PC-9 (cell line): ENCODE measurements around the gene PHF10. TPM values are rescaled to one million over a fixed set of nuclear protein-coding genes. Genes with fewer than 3 reads are reported as not detected.
A peak's percentile ranks its signal among the peaks of the same experiment; 100 is the strongest.

Experiments
- BruUV-seq: library from RNA; stranded (reverse); fragments of 400-500 nt; replicated peaks from 2 replicates; lab custom pipeline; 2021; lab: Mats Ljungman, UMichigan
- CTCF ChIA-PET: fragments of 300-600 bp; sonication (Branson Sonifier 250); formaldehyde crosslinking; loops from one replicate; lab custom pipeline; 2022; ENCODE audit warnings: antibody characterized with exemption; lab: Charles Lee
- POLR2A ChIA-PET: fragments of 300-600 bp; sonication (Branson Sonifier 250); formaldehyde crosslinking; loops from one replicate; lab custom pipeline; 2022; ENCODE audit warnings: antibody characterized with exemption; ENCODE audit not compliant: unreplicated experiment; lab: Charles Lee
- DNase-seq, 2 experiments: peaks; one replicate each; pipeline versions ENCODE4 v3.0.0 to v3.0.0-alpha.2; 2015 to 2022; ENCODE audit warnings: mixed read lengths in 1 of 2
- H2AFZ ChIP-seq: fragments of 200-600 bp; sonication (generic); 2 replicates; pipeline ENCODE4 v1.8.1; 2017; ENCODE audit warnings: antibody characterized with exemption
- H3F3A ChIP-seq: fragments of 200-600 bp; sonication (generic); 2 replicates; pipeline ENCODE4 v1.8.1; 2017; ENCODE audit warnings: antibody characterized with exemption, mild to moderate bottlenecking, low read depth; ENCODE audit not compliant: insufficient read depth
- H3K27ac ChIP-seq: fragments of 200-600 bp; sonication (generic); 2 replicates; pipeline ENCODE4 v1.6.1; 2016; ENCODE audit warnings: mixed run types
- H3K27me3 ChIP-seq: fragments of 200-600 bp; sonication (generic); 2 replicates; pipeline ENCODE4 v1.6.1; 2016; ENCODE audit warnings: low read depth, mixed run types; ENCODE audit not compliant: insufficient read depth
- H3K36me3 ChIP-seq: fragments of 200-600 bp; sonication (generic); 2 replicates; pipeline ENCODE4 v1.6.1; 2016; ENCODE audit warnings: low read depth, mixed run types
- H3K4me1 ChIP-seq: fragments of 200-600 bp; sonication (generic); replicated peaks from 2 replicates; pipeline ENCODE4 v1.6.1; 2016; ENCODE audit warnings: mixed run types; ENCODE audit not compliant: insufficient read depth
- H3K4me2 ChIP-seq: fragments of 200-600 bp; sonication (generic); 2 replicates; pipeline ENCODE4 v1.6.1; 2017; ENCODE audit warnings: mixed run types
- H3K4me3 ChIP-seq: fragments of 200-600 bp; sonication (generic); 2 replicates; pipeline ENCODE4 v1.6.1; 2016; ENCODE audit warnings: mixed run types
- H3K79me2 ChIP-seq: fragments of 200-600 bp; sonication (generic); 2 replicates; pipeline ENCODE4 v1.6.1; 2017; ENCODE audit warnings: low read depth, mixed run types
- H3K9me2 ChIP-seq: fragments of 200-600 bp; sonication (generic); 2 replicates; pipeline ENCODE4 v1.8.1; 2017; ENCODE audit warnings: mild to moderate bottlenecking; ENCODE audit not compliant: insufficient read depth
- H3K9me3 ChIP-seq: fragments of 200-600 bp; sonication (generic); 2 replicates; pipeline ENCODE4 v1.8.1; 2016; ENCODE audit warnings: low read depth; ENCODE audit not compliant: insufficient read depth
- H4K20me1 ChIP-seq: fragments of 200-600 bp; sonication (generic); 2 replicates; pipeline ENCODE4 v1.8.1; 2017; ENCODE audit not compliant: insufficient read depth
- EZH2 ChIP-seq: fragments of 200-600 bp; sonication (generic); IDR thresholded peaks from 2 replicates; pipeline ENCODE4 v1.8.0; 2017; ENCODE audit warnings: antibody characterized with exemption, low read depth
- intact Hi-C: fragments of 100-400 bp; cut with micrococcal nuclease; formaldehyde crosslinking; loops from one replicate; pipeline ENCODE4 v1.10.0; 2022; ENCODE audit not compliant: unreplicated experiment
- total RNA-seq: library from RNA; stranded (reverse); gene quantifications from 2 replicates; pipeline ENCODE4 v1.2.3, GENCODE V29; 2021
- TF ChIP-seq, protein P1 (sequence below): fragments of 200-600 bp; sonication (generic); conservative IDR thresholded peaks from 2 replicates; pipeline ENCODE4 v1.6.1; 2017; ENCODE audit warnings: mixed run types, antibody characterized with exemption, mild to moderate bottlenecking, moderate library complexity

Gene PHF10
- total RNA-seq, 1 experiment from 2014 or later = 21.7 TPM

- Histone ChIP-seq H3F3A (peaks cover 25% of the 10 kb centered on the region; the same call in 1 of the 2 replicates), H3K27ac (peak overlapping the region; percentile 34), H4K20me1 (peaks cover 11% of the 10 kb centered on the region), H3K27me3 (no peaks in the 10 kb centered on the region), H3K4me1 (peaks cover 34% of the 10 kb centered on the region), H3K4me2 (peak overlapping the region; percentile 99), H3K4me3 (peak overlapping the region; percentile 74), H3K36me3 (0 out of 2 replicates have a peak, but pooled peaks cover 3% of the 10 kb centered on the region), H3K79me2 (peaks cover 45% of the 10 kb centered on the region), H3K9me2 (no peaks in the 10 kb centered on the region), H2AFZ (peak overlapping the region; percentile 81), H3K9me3 (no peaks in the 10 kb centered on the region)
- intact Hi-C loops = loop anchor here (1.0 kb wide), 1 partner anchor 21 kb away; the partner anchor contains the start of genes C6orf120 and WDR27
- TF ChIP-seq EZH2 = no peak
- TF ChIP-seq, protein P1, sequence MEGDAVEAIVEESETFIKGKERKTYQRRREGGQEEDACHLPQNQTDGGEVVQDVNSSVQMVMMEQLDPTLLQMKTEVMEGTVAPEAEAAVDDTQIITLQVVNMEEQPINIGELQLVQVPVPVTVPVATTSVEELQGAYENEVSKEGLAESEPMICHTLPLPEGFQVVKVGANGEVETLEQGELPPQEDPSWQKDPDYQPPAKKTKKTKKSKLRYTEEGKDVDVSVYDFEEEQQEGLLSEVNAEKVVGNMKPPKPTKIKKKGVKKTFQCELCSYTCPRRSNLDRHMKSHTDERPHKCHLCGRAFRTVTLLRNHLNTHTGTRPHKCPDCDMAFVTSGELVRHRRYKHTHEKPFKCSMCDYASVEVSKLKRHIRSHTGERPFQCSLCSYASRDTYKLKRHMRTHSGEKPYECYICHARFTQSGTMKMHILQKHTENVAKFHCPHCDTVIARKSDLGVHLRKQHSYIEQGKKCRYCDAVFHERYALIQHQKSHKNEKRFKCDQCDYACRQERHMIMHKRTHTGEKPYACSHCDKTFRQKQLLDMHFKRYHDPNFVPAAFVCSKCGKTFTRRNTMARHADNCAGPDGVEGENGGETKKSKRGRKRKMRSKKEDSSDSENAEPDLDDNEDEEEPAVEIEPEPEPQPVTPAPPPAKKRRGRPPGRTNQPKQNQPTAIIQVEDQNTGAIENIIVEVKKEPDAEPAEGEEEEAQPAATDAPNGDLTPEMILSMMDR = no peak
- POLR2A ChIA-PET = no interaction called here
- CTCF ChIA-PET = no interaction called here
- DNase-seq = peak; percentile 36 to 39
- no TSS peak for BruUV-seq
These were observed 945 bp downstream of the PHF10 start for GRCh38 chr6:169723200-169723909.

DNA sequence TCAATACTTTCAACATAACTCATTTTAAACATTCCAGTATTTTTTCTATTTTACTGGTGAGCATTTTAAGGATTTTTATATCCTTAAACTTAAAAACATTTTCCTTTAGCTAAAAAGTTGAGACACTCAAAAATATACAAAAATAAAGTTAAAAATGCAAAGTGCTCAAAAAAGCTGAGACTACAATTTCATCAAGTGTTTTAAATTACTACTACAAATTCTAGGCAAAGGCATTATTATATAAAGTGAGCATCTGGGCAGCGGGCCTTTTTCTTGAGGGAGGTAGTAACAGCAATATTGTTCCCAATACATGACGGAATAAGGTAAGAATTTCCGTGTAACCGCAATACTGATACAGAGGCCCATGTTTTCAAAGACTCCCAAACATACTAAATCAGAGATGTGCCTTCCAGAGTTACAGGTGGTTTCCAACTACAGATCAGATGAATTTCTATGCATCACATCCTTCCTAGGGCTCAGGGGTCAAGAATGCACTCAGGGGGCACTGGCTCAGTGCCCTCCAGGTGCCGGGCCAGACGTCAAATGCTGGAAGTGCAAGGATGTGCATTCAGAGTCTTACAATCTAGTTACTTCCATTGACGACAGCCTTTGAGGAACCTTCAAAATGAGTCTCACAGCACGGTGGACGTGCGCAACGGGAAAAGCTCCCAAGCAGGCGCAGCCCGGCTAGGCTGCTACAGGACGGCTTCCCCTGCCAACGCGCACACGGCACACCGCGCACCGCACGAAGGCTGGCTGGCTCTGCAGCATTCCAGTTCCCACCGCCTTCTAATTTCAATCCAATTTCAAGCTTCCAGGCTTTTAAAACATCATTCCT, 1.7 kb downstream of the PHF10 start:
- CTCF ChIA-PET = no interaction called here
- Histone ChIP-seq H3K4me2 (peak overlapping the region; percentile 99), H2AFZ (peak overlapping the region; percentile 81), H3K4me3 (peak overlapping the region; percentile 74), H3F3A (peaks cover 25% of the 10 kb centered on the region; the same call in 1 of the 2 replicates), H4K20me1 (peaks cover 11% of the 10 kb centered on the region), H3K4me1 (peaks cover 34% of the 10 kb centered on the region), H3K36me3 (0 out of 2 replicates have a peak, but pooled peaks cover 3% of the 10 kb centered on the region), H3K79me2 (peaks cover 48% of the 10 kb centered on the region), H3K9me3 (no peaks in the 10 kb centered on the region), H3K27me3 (no peaks in the 10 kb centered on the region), H3K27ac (peak overlapping the region; percentile 34), H3K9me2 (no peaks in the 10 kb centered on the region)
- POLR2A ChIA-PET = no interaction called here
- DNase-seq = peak; percentile 7 to 60
- intact Hi-C loops = loop anchor here (1.0 kb wide), 1 partner anchor 20 kb away; the partner anchor contains the start of genes C6orf120 and WDR27
- TF ChIP-seq, protein P1 = no peak
- no peak for TF ChIP-seq EZH2
- BruUV-seq = TSS peak; percentile 79

GRCh38 chr6:169720207-169720855, 4.0 kb downstream of the PHF10 start:
- Histone ChIP-seq H4K20me1 (peaks cover 11% of the 10 kb centered on the region), H2AFZ (no peak overlapping the region), H3F3A (peaks cover 21% of the 10 kb centered on the region; the same call in 1 of the 2 replicates), H3K36me3 (peaks cover 13% of the 10 kb centered on the region; the same call in 1 of the 2 replicates), H3K4me3 (no peak overlapping the region), H3K27ac (no peak overlapping the region), H3K4me1 (peaks cover 28% of the 10 kb centered on the region), H3K4me2 (no peak overlapping the region), H3K9me2 (no peaks in the 10 kb centered on the region), H3K27me3 (no peaks in the 10 kb centered on the region), H3K9me3 (no peaks in the 10 kb centered on the region), H3K79me2 (peaks cover 48% of the 10 kb centered on the region)
- CTCF ChIA-PET = no interaction called here
- no TSS peak for BruUV-seq
- intact Hi-C loops = no loop called here
- POLR2A ChIA-PET = no interaction called here
- TF ChIP-seq, protein P1 = peak; percentile 19; the same call in 1 of the 2 replicates
- no peak for TF ChIP-seq EZH2
- no peak for DNase-seq
